Kasumi-1 (cell line): ENCODE data around the gene MSH5.
A peak's percentile ranks its signal among the peaks of the same experiment; 100 is the strongest.
"Not testable (repeated sequence)": the region's sequence is repeated elsewhere in the genome, so short reads cannot be mapped to it uniquely, and the experiment has no call there.

Experiments
- DNase-seq, 2 experiments: peaks; one replicate each; lab custom pipeline; 2025; lab: John Stamatoyannopoulos, UW

MSH5 gene

GRCh38 chr6:31778999-31779885 is 39.4 kb downstream of the MSH5 start:
- no peak for DNase-seq

DNA sequence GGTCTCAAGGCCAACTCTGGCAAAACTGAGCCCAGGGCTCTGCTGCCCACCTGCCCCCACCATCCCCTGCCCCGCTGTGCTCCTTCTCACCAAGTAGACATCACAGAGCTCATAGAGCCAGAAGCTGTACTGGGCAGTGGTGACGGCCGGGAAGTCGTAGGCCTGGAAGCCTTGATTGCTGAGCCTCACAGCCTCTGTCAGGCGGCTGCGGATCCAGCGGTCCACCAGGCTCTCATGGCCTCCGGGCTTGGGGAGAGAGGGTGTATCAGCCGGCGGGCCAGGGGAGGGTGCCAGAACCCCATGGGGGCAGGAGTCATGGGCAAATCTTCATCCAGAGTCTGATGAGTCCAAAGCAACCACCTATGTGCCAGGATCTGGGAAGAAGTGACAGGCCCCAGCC is 40.1 kb downstream of the MSH5 start:
- DNase-seq = no peak

DNA sequence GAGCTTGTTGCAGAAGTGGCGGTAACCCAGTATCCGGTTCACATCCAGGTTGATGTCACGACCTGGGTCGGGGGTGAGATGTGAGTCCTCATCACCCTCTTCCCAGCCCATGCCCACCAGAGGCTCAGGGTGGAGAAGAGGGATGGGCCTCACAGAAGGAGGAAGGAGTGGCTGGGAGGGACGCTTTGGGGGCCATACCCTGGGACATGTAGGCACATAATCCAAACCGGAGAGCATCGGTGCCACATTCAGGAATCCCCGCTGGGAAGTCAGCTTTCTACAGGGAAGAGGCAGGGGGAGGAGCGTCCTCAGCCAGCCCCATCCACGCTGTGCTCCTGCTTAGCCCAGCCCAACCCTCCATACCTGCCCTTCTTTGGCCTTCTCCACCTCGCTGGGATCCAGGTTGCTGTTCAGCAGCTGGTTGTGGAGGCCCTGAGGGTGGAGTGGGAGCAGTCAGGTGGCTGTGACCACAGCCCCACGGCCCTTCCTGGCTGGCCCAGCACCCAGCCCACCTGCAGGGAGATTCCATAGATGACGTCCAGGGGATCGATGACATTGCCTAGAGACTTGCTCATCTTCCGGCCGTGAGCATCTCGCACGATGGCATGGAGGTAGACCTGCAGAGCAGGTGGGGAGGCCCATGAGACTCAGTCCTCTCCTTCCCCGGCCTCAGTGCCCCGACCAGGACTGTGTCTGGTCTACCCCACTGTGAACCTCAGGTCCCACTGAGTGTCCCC is 40.9 kb downstream of the MSH5 start:
- no peak for DNase-seq

- no peak for DNase-seq
These were observed 41.7 kb downstream of the MSH5 start for GRCh38 chr6:31781244-31782125.

- DNase-seq = no peak
These were observed 42.5 kb downstream of the MSH5 start for GRCh38 chr6:31782126-31782855.

GRCh38 chr6:31784098-31784925 is 44.5 kb downstream of the MSH5 start:
- no peak for DNase-seq

GRCh38 chr6:31785475-31785874 is 45.7 kb downstream of the MSH5 start:
- DNase-seq = no peak

DNA sequence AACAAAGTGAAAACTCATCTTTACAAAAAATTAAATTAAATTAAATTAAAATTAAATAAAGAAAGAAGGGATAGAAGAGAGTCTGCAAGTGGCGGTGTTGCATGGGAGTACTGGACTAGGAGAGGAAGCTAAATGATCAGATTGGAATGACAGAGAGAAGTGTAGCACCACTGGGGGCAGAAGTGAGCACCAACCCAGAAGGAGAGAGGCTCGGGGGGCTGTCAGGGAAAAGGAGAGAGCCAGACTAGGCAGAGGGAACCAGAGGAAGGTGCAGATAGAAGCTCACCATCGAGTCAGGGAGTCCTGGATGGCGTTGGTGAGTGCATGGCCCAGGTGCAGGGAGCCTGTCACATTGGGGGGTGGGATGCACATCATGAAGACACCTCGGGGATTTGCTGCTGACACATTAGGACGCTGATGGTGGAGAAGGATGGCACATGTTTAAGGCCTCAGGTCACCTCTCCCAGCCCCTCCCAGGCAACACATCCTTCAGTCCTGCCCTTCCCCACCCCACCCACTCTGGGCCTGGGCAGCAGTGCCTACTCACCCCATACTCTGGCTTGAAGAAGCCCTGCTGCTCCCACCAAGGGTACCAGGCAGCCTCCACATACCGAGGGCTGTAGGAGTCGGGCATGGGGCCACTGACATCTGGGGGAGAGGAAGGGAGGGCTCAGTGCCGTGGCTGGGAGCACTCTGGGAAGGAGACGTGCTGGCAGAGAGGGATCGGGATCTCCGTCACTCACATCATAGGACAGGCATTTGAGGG is 51.7 kb downstream of the MSH5 start:
- peak; percentile 84 to 91 for DNase-seq

GRCh38 chr6:31792090-31792374 is 52.2 kb downstream of the MSH5 start:
- no peak for DNase-seq

DNA sequence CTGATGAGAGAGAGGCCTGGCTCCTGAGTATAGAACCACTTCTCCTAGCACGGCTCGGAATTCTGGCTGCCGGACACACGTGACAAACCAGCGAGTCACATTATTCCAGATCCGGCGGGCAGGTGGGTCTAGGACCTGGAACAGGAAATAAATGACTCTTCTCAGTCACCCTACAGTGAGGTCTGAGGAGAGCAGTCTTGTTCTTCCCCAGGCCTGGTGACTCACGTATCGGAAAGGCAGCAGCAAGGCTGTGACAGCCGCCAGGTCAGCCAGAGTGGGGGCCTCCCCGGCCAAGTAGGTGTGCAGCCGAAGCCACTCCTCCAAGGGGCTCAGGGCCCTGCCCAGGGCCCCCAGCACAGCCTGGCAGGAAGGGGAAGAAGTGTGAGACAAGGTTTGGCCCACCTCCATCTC is 53.0 kb downstream of the MSH5 start:
- DNase-seq = no peak

- DNase-seq = not testable (repeated sequence)
These were observed 54.1 kb downstream of the MSH5 start for GRCh38 chr6:31793927-31794245.

- peak; percentile 35 to 57 for DNase-seq
These were observed 54.6 kb downstream of the MSH5 start for GRCh38 chr6:31794294-31794865.

GRCh38 chr6:31794866-31795615 is 55.2 kb downstream of the MSH5 start:
- DNase-seq = peak; percentile 72 to 78

GRCh38 chr6:31795616-31796298 is 56.0 kb downstream of the MSH5 start, which contains the start of gene VARS1:
TSS of gene VARS1 (minus strand) at chr6:31795752. CDS start at chr6:31795217, 535 bp downstream.
- DNase-seq = peak; percentile 78 to 79

- no peak for DNase-seq
These were observed 57.2 kb downstream of the MSH5 start for GRCh38 chr6:31796993-31797385.

DNA sequence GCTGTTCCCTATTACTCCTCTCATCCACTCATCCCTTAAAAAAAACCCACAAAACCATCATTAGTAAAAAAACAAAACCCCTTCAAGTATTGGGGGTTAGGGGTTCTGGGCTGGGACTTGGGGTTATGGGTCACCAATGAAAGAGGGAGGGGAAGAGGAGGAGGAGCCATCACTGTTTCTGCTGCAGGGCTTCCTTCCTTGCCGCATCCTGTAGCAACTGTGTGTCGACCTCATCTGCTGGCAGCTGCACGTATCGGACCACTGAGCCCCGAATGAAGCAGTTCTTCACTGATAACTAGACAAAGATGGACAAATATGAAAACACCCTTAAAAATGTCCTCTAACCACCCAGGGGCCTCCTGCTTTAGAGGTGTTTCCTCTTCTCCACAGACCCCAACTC is 57.8 kb downstream of the MSH5 start:
- no peak for DNase-seq

DNA sequence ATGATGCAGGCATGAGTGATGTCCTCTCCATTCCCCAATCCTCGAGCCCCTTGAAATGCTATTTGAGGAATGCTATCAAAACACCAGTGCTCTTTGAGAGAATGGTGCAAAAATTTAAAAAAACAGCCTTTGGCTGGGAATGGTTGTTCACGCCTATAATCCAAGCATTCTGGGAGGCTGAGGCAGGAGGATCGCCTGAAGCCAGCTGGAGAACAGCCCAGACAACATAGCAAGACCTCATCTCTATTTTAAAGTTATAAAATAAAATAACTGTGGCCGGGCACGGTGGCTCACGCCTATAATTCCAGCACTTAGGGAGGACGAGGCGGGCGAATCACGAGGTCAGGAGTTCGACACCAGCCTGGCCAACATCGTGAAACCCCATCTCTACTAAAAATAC is 60.0 kb downstream of the MSH5 start:
- no peak for DNase-seq
